NCI-H2171 (cell line): ENCODE measurements around the gene GNAQ.

Experiments
- DNase-seq: peaks from one replicate; lab custom pipeline; 2025; lab: John Stamatoyannopoulos, UW

The GNAQ gene

DNA sequence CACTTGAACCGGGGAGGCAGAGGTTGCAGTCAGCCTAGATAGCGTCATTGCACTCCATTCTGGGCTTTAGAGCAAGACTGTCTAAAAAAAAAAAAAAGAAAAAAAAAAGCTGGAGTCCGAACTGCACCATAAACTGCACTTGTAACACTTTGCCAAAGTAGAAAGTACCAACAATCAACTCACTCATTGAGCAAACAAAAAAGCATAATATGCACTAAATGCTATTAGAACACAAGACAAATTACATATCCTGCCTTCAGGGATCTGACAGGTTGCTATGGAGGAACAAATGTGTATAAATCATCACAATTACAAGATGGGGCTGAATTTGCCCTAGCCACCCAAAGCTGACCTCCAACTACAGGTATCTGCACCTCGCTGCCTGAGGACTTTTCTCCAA lies 27.9 kb downstream of the GNAQ start:
- no peak for DNase-seq

DNA sequence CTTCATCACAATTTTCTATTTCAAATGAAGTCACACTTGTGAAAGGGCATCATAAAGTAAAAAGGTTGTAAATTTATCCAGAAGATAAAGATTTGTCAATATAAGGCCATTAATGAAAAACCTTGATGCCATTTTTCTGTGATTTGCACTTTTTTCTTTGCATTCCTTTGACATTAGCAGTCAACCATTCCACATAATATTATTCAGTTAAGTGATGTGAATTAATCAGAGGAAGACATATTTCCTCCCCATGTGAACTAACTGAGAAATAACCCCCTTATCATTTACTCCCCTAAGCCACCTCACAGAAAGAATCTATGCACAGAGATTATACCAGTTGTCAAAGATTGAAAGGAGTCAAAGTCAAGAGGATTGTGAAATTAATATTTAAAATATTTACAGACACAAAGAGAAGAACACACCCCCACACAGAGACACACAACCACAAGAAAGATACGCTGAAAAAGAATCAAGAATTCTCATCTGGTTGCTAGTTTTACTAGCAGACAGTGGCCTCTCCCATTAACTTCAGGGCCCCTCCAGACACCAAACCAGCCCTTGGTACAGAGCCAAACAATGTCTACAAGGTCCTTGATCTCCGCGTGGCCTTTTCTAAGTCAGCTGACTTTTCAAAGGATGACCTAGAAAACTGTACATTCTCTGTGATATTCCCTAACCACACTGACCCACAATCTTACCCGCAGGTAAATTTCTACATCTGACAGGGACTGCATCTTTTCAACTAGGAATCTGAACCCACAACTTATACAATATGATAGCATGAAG lies 29.5 kb downstream of the GNAQ start:
- no peak for DNase-seq

DNA sequence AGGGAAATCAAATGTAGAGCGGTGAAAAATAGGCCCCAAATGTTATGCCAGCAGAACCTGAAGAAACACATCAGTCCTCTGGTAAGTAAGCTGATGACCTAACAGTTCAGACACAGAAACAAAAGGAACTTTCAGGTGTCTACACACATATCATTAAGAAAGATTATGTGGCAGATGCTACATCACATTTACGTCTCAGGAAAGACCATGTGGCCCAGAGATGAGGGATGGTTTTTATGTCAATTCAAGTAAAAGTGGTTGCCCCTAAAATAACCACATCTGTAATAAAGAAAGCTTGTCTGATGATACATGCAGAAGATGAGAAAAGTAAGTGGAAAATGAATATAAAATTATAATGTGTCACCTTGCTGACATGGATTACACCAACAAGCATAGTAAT lies 31.4 kb downstream of the GNAQ start:
- DNase-seq, result no peak

DNA sequence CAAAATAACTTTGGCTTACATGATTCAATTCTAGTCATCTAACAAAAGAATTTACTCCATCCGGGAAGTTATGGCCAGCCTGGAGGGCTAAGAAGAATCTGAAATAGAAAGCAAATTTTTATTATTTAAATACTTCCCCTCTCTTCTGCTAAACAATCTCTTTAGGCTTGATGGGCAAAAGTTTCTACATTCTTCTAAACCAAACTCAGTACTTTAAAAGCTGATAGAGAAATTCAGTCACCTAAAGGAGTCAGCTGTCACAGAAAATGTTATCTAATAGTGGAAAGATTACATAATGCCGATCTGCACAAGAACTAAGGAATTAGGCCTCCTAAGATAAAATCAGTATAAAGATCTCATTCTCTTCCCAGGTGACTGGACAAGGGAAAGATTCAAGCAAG lies 32.4 kb downstream of the GNAQ start:
- DNase-seq, result no peak

DNA sequence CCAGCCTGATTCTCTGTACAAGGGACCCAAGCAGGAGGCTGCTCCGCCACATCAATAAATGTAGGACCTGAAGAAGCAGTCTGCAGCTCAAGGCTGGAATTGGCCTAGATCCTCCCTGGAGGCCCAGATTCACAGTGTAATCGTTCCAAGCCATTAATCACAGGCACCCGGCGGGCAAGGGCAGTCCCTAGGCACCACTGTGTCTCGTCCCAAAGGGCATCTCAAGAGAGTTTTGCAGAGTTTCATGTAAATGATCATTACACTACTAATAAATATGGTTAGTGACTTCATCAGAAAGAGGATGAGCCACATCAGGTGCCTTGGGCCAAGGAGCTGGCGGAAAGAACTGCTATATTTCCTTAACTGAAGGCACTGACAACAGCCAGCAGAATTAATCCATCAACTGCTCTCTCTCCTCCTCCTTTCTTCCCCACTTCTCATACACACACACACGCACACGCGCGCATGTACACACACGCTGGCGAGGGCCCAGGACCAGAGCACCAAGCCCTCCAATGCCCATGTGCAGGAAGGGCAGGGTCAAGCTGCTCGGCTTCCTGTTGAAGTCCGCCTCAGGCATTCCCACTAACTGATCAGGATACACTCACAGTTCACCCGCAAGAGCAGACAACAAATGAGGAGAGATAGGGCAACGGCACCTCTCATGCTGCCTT lies 33.9 kb downstream of the GNAQ start:
- no peak for DNase-seq

DNA sequence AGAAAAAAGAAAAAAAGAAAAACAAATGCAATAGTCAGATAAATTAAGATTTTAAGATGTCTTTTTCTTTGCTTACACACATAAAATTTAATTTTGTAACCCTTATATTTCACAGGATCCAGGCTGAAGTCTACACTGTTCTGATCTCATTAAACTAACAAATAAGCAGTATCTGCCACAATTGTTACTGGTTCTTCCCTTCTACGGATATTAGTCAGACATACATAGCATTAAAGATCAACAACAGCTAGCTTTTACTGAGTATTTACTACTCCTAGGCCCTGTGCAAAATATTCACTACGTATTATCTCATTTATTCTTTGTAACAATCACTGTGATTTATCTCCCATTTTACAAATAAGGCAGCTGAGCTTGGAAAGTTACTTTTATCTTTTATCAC lies 34.9 kb downstream of the GNAQ start:
- no peak for DNase-seq

DNA sequence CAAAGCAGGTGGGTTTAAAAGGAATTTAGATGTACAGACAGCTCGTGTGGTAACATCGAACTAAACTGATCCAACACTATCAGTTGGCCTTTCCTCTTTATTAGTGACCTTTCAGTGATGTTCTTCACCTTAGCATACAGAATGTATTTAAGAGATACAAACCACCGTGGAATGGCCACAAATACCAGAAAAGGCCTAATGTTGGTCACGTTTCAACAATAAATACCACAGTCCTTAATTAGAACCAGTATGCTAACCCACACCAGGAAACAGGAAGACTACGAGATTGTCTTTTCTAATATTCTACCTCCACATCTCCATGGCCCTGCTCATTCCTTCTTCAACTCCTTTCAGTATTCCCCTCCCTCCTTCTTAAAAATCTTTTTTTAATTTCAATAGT lies 40.4 kb downstream of the GNAQ start:
- DNase-seq, result no peak

DNA sequence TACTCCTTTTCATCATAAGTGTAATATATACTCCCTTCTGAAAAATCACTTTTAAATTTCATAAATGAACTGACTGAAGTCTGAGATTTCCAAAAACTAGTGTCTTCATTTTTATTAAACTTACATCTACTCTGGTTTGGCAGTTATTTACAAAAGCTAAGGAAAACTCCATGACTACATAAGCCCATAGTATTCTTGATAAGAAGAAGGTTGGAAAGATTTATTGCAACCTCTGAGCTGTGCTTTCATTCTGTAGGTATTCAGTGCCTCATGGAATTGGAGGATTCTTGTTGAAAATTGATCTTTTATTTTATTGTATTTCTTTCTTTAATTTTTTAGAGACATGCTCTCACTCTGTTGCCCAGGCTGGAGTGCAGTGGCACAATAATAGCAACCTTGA lies 41.7 kb downstream of the GNAQ start:
- no peak for DNase-seq

DNA sequence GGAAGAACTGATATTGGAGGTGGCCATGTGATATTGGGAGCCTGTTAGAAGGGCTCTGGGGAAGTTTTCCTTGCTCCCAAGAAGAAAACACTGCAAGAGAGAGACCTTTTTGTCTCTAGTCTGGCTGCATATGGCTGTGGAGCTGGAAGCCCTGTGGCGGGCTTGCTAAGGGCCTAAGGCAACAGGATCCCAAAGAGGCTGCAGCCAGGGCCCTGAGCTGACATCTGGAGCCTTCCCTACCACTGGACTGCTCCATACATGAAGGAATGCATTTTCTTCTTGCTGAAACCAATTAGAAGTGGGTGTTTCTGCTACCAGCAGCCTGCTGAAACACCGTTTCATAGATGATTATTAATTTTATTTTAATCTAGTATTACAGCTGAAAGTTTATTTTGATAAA lies 42.2 kb downstream of the GNAQ start:
- no peak for DNase-seq

DNA sequence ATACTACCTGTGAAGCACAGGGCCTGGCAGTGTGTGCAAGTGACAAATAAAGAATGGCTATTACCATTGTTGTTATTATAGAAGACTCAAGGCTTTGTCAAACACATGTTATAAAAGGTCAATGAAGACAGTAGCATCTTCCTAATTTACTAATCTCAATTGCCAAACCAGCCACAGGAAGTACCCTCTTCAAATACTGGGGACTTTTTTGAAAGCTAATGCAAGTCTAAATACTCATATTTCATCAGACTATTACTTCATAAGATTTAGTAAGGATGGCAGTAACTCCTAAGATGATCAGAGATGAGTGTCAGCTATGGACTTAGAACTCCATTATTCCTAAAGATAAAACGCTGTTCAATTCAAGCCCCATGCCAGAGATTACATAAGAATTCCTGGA lies 43.0 kb downstream of the GNAQ start:
- no peak for DNase-seq

DNA sequence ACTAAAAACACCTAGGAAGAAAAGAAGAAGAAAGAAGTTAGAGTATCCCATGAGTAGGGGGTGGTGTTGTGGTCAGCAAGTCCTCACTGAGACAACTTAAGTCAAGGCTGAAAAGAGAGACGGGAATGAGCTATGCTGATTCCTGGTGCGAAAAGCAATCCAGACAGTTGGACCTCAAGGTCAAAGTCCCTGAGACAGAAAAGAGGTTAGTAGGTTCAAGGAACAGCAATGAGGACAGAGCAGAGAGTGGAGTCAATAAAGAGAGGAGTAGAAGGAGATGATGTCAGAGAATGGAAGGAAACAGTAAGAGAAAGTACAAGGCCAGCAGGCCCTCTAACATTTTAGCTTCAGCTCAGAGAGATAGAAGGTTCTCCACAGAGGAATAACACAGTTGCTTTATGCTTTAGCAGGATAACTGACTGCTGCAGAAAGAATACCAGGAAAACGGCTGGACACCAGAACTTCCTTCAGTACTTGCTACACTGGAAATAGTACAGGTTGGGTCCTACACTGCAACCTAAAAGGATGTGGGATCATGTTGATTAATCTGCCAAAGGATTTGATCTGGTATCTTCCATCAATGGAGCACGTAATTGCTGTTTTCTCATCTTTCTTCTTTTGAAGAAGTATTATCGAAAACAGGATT lies 43.6 kb downstream of the GNAQ start:
- DNase-seq, result no peak

DNA sequence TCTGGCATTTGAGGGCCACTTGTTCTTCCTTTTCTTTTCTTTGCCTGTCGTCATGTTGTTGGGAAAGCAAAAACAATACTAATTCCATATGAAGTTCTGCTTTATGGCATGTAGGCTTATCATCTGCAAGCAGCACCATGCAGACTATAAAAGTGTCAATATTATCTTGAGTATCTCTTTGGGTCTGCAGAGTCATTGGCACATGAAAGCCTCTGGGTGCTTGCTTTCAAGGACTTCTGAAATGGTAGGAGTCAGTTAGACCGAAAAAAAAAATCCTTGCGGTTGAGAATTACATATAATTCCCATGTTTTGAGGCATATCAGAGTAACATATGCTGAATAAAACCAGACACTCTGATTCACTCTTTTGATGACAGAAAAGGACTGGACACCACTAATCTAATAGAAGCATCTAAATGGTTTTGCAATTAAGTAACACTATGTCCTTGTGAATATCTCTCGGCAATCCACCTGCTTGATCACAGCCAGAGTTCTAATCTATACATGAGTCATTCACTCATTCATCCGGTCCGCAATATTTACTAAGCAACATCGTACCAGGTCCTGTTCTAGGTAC lies 44.4 kb downstream of the GNAQ start:
- DNase-seq, result no peak

DNA sequence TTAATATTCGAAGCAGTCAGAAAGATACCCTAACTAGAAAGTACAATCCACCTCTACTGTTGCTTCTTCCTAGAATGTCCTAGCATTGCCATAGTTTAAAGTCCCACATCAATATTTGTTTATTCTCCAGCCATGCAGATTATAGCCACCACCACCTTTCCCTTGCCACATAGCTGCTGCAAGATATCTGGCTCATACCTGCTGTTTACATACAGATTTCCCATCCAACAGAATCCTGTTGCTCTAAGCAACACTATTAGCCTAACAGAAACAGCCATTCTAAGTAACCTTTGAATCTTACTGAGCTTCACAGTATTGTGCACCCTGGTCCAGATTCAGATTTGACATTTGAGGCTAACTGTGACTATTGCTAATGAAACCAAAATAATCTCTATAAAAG lies 45.6 kb downstream of the GNAQ start:
- no peak for DNase-seq

DNA sequence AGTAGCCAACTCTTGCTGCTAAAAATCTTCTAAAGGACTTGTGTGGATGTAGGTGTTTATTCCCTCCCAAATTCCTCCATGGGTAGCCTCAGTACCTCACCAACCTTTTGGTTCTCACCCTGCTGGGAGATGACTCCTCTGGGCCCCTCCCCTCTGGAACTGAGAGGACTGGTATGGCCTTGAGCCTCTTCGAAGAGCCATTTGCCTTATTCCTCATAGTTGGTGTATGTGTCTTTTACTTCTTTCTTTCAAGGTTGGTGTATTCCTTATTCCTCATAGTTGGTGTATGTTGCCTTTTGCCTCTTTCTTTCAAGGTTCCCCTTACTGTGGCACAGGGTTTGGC lies 48.3 kb downstream of the GNAQ start:
- no peak for DNase-seq

DNA sequence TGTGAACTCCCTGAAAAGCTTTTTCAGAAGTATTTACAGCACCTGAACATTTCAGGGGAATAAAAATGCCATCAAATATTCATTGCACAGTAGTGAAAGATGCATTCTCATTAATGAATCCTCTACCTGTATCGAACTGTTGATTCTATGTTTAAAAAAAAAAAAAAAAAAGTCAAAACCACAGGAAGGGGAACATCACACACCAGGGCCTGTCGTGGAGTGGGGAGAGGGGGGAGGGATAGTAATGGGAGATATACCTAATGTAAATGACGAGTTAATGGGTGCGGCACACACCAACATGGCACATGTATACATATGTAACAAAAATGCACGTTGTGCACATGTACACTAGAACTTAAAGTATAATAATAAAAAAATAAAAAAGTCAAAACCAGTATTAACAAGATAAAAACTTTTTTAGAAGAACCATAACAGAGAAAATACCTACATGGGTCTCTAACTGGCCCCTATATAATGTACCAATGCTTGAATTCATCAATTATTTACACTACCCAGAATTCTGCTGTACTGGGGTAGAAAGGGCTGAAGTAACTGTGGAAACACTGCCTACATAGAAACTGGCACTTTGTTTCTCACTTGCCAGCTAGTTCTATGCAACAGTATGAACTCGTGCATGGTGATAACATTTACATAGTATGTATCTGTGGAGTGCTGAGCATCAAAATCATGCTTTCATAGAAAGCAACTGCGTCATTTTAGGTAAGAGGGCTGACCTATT lies 48.9 kb downstream of the GNAQ start:
- DNase-seq, result no peak

DNA sequence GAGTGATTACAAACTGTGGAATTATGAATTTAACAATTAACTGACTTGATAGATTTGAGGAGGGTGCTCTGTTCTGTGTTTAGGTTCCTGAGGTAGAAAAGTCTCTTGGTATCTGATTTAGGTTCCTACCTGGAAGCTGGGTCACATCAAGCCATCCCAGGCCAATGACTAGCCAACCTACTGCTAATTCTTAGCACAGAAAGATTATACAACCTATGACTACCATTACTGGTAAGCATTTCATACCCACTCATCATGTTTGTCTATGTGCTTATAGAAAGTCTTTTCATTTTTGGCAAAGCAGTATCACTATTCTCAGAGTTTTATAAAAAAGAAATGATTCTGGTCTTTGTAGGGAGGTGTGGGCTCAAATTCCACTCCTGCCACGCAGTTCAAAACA lies 49.7 kb downstream of the GNAQ start:
- DNase-seq, result no peak

DNA sequence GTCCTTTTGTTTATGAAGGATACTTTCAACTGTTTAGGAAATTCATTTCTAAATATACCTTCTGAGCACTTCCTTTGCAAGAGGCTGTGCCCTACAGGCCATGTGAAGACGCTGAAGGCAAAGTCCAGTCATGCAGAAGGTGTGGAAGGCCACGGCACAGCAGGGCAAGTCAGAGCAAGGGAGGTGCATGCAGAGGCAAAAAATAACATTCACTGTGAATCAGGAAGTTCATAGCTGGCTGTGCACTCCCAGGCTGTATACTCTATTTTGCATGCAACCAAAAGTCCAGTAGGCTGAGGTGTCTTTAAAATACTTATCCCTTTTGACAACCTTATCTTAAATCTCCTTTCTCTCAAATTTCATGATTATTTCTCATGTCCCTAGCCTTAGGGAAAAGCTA lies 50.3 kb downstream of the GNAQ start:
- no peak for DNase-seq

DNA sequence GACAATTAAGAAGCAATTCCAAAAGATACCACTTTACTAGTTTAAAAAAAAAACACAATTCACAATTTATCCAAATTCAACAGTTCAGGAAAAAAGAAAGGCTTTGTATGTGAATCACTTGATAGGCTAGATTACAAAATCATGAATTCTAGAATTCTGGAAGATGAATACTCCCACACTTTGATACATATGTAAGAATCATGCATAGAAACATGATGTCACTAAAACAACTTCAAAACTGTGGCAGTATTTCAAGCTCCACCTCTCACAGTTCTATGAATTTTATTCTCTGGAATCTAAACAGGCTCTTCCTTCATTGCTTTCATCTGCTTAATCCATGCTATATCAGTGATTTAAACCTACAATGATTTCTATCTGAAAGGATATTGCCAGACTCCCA lies 51.0 kb downstream of the GNAQ start:
- no peak for DNase-seq

DNA sequence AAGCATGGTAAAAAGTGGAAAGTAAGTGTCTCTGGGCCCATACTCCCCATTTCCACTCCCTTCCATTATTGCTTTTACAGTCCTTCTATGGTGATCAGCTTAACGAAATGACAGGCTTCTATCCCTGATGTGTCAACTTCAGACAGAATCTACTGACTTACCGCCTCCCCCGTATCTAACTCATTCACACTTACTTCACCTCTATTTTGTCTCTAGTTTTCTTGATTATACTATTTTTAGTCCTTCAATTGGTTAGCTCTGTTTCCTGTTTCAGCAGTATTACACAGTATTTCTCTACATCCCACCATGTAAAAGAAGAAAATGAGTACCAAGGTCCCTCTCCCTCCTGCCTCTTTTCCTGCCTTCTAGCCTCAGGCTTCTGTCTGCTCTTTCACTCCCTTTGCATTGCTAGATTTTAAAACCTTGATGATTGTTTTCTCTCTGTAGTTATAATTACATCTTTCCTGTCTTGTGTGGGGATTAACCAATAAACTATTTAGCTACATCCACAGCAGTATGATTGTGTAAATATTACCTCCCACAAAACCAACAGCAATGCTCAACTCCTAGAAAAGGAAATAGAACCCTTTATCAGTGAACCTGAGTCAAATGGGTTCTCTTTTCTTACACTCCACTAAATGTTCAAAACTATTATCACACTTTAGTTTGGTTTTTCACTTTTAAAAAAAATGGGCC lies 53.4 kb downstream of the GNAQ start:
- no peak for DNase-seq

DNA sequence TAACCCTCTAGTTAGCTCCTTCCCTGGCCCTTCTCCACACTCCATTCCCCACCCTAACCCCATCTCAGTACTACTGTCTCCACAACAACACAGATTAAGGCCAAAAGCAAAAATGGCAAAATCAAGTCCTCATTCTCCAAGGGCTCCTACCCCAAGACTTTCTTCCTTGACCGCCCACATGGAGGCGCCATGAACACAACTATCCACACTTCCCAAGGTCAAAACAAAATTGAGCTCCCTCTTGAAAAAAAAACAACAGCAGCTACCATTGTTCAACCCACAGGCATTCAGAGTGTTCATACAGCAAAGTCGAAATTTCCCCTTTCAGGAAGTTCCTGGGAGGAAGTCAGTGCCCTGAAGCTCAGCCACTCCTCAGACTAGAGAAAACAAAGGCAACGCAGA lies 54.4 kb downstream of the GNAQ start:
- no peak for DNase-seq

DNA sequence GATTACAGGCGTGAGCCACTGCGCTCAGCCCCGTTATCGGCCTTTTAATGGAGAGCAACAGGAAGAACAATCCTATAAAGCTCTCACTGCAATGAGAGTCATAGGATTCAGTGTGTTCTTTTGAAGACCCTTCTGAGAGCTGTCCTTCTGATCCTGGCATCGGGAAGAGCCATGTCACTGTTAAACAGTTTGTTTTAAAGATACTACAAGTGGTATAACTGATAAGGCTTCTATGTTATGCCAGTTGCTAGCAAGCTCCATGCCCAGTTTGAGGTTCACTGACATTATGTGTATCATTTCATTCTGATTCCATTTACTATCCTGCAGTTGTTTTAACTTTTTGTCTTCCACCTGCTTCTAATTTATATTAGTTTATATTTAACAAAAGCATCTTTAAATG lies 55.8 kb downstream of the GNAQ start:
- DNase-seq, result no peak

DNA sequence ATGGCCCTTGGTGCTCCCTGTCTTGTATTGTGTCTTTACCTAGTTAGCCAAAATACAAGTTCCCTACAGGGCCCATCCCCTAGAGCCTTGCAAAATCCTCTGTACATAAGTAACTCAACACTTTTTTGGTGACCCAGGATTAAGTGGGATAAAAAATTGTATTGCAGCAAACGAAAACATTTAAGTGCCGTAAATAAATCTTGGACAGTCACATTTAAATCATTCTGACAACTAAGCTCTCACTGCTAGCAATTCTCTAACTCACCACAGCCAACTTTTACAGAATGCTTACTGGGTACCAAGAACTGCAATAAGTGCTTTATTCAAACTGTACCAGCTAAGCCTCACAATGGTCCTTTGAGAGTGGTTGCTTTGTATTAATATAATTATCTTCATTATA lies 56.6 kb downstream of the GNAQ start:
- DNase-seq, result no peak
